Measurements from ENCODE around the gene UBL4B.

UBL4B gene

DNA sequence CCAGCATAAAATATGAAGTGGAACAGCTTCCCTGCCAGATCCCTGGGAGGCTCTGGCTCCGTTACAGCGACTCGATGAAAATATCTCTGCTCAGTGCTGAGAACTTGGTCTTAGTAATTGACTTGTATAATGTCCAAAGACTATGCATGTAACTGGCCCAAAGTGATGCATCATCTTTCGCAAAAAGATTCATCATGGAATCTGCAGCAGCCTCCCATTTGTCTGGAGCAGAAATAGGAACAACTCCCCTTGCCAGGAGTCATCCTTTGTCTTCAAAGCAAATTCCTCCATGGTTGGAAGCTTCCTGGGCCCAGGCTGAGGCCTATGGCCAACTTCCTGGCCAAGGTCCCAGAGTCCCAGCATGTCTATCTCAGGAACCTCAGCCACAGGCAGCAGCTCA lies 21.2 kb downstream of the UBL4B start:
- DNase-seq (ENCODE audit: low spot score): no peak
- TF ChIP-seq, protein P1, sequence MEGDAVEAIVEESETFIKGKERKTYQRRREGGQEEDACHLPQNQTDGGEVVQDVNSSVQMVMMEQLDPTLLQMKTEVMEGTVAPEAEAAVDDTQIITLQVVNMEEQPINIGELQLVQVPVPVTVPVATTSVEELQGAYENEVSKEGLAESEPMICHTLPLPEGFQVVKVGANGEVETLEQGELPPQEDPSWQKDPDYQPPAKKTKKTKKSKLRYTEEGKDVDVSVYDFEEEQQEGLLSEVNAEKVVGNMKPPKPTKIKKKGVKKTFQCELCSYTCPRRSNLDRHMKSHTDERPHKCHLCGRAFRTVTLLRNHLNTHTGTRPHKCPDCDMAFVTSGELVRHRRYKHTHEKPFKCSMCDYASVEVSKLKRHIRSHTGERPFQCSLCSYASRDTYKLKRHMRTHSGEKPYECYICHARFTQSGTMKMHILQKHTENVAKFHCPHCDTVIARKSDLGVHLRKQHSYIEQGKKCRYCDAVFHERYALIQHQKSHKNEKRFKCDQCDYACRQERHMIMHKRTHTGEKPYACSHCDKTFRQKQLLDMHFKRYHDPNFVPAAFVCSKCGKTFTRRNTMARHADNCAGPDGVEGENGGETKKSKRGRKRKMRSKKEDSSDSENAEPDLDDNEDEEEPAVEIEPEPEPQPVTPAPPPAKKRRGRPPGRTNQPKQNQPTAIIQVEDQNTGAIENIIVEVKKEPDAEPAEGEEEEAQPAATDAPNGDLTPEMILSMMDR (IDR thresholded peaks at IDR 0.05; ENCODE audit: borderline replicate concordance, control extremely low read depth, extremely low read depth, insufficient read depth, missing control alignments): no peak
- in situ Hi-C loops (cut with MboI; ENCODE audit: low sequenced_read_pairs, unreplicated experiment): no loop called here

DNA sequence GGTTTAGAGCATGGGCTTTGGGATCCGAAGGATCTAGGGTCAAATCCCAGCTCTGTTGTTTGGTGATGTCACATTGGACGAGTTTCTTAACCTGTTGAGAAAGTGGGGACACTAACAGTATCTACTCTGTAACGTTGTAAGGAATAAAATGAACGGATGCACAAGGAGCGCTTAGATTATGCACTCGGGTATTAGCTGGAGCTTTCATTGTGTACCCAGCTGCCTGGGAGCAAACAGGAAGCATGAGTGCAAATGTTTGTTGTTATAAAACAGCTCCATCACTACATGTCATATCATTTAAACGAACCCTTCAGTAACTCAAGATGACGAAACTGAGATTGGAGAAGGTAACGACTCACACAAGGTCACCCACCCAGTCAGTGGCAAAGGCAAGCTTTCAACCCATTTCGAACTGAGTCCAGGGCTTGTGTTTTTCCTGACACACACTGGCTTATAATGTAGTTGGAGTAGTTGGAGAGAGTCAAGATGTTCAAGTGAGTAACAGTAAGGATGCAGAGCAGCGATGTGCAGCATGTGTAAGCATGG lies 21.9 kb downstream of the UBL4B start:
- in situ Hi-C loops (cut with MboI; ENCODE audit: low sequenced_read_pairs, unreplicated experiment): no loop called here
- TF ChIP-seq, protein P1 (IDR thresholded peaks at IDR 0.05; ENCODE audit: borderline replicate concordance, control extremely low read depth, extremely low read depth, insufficient read depth, missing control alignments): no peak
- no peak for DNase-seq (ENCODE audit: low spot score)

DNA sequence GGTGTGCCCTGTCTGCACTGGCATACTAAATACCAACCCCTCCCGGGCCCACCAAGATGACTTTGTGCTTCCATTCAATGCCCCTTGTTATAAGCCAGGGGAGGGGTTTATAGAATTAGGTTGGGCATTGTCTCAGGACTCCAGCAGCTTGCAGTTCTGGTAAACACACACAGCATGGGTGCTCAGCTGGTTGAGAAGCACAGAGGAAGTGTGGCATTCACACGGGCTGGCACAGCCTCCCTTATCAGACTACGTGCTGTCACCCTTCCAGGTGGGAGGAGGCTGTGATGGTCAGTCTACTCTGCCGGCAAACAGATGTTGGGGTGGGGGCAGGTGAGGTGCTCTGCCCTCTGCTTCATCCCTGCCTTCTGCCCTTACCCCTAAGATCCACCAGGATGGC lies 23.0 kb downstream of the UBL4B start:
- DNase-seq (ENCODE audit: low spot score): no peak
- in situ Hi-C loops (cut with MboI; ENCODE audit: low sequenced_read_pairs, unreplicated experiment): no loop called here
- TF ChIP-seq, protein P1 (IDR thresholded peaks at IDR 0.05; ENCODE audit: borderline replicate concordance, control extremely low read depth, extremely low read depth, insufficient read depth, missing control alignments): no peak

DNA sequence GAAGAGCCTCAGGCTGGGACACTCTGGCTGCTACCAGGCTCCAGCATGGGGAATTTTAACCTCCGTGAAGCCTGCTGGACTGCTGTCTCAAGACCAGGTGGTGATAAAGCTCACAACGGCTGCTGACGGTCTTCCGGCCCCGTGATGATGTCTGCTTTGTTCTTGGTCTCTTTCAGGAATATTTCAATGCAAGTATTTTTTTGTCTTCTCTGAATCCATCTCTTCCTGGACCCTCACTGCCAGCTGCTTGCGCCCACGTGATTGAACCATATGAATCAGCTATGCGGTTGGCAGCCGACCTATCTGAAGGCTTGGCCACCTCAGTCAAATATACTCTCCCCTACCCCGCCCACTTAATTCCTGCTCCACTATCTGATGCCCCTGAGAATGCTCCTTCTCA lies 23.4 kb downstream of the UBL4B start:
- DNase-seq (ENCODE audit: low spot score): no peak

DNA sequence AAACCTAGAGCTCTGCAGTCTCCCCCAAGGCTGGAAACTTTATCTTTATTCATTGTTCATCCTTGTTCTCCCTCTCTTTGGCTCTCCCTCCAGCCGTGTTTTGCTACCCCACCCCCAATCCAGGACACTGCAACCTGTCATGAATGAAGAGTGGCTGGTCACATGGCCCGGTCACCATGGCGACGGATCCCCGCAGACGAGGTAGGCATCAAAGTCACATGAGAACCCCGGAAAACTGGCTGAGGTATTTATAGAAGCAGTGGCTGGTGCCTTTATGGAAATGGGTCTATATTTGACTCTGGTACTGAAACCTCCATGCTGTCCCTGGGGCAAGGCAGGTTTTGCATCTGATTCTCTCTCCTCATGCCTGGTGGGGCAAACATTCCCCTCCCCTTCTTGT lies 24.7 kb downstream of the UBL4B start:
- TF ChIP-seq, protein P1 (IDR thresholded peaks at IDR 0.05; ENCODE audit: borderline replicate concordance, control extremely low read depth, extremely low read depth, insufficient read depth, missing control alignments): no peak
- DNase-seq (ENCODE audit: low spot score): no peak
- in situ Hi-C loops (cut with MboI; ENCODE audit: low sequenced_read_pairs, unreplicated experiment): no loop called here

More for the DNA sequence above, 23.4 kb downstream of the UBL4B start:
- in situ Hi-C loops (cut with MboI; ENCODE audit: low sequenced_read_pairs, unreplicated experiment): no loop called here
- TF ChIP-seq, protein P1 (IDR thresholded peaks at IDR 0.05; ENCODE audit: borderline replicate concordance, control extremely low read depth, extremely low read depth, insufficient read depth, missing control alignments): no peak

DNA sequence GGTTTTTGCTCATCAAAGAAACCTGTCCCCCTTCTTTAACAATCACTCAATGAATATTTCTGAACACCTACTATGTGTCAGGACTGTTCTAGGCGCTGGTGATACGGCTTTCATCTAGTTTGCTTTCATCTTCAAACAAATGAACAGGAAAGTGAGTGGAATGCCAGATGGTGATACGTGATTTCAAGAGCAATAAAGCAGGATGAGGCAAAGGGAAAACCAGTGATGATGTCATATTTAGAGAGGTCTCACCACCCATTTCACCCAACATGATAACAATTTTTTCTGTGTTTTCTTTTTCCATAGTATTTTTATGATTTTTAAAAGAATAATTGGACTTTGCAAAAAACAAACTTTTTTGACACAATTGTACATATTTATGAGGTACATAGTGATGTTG lies 26.7 kb downstream of the UBL4B start:
- in situ Hi-C loops (cut with MboI; ENCODE audit: low sequenced_read_pairs, unreplicated experiment): no loop called here
- TF ChIP-seq, protein P1 (IDR thresholded peaks at IDR 0.05; ENCODE audit: borderline replicate concordance, control extremely low read depth, extremely low read depth, insufficient read depth, missing control alignments): no peak
- DNase-seq (ENCODE audit: low spot score): no peak

Measured in GM13976 (cell line).